ENCODE measurements around the gene ZNF22.

GRCh38 chr10:45001381-45002148 lies 842 bp downstream of the ZNF22 start:
- TF ChIP-seq CTCF (IDR thresholded peaks at IDR 0.05) (no peak), POLR2A (IDR thresholded peaks at IDR 0.05) (no peak), EP300 (IDR thresholded peaks at IDR 0.05) (no peak)
